H1 (cell line): ENCODE results near the gene AGT. TPM values are rescaled to one million over a fixed set of nuclear protein-coding genes. Genes with fewer than 3 reads are reported as not detected.

Experiments used
- CTCF ChIA-PET: fragments of 300-600 bp; sonication (Branson Sonifier 250); formaldehyde crosslinking; loops from one replicate; lab custom pipeline; 2021; ENCODE audit not compliant: partially characterized antibody; lab: Charles Lee
- POLR2A ChIA-PET: fragments of 300-600 bp; sonication (Branson Sonifier 250); formaldehyde crosslinking; loops from one replicate; lab custom pipeline; 2021; ENCODE audit warnings: inconsistent platforms; ENCODE audit not compliant: partially characterized antibody; lab: Charles Lee
- DNase-seq, 2 experiments: peaks; one replicate each; pipeline versions ENCODE4 v3.0.0 to v3.0.0-alpha.2; 2010 to 2022; ENCODE audit warnings: low spot score in 2 of 2, low read depth in 1 of 2, mixed read lengths in 1 of 2
- FAIRE-seq: peaks from 2 replicates; lab custom pipeline; 2011; peaks lifted over from hg19 to GRCh38; lab: Jason Lieb, UNC
- H2AFZ ChIP-seq: 2 replicates; pipeline ENCODE4 v1.8.1; 2012; ENCODE audit warnings: low read length, inconsistent platforms
- H2AK5ac ChIP-seq: 2 replicates; pipeline ENCODE4 v1.6.1; 2013; ENCODE audit warnings: low read depth, low read length
- H2BK120ac ChIP-seq: replicated peaks from 2 replicates; pipeline ENCODE3; 2013; ENCODE audit warnings: low read depth, low read length, inconsistent platforms
- H2BK12ac ChIP-seq: 2 replicates; pipeline ENCODE4 v1.6.1; 2013; ENCODE audit warnings: low read depth, low read length
- H2BK15ac ChIP-seq: 2 replicates; pipeline ENCODE4 v1.6.1; 2013; ENCODE audit warnings: low read length
- H2BK20ac ChIP-seq: 2 replicates; pipeline ENCODE4 v1.6.1; 2013; ENCODE audit warnings: low read length
- H2BK5ac ChIP-seq: 2 replicates; pipeline ENCODE4 v1.6.1; 2013; ENCODE audit warnings: low read depth, low read length
- H3K14ac ChIP-seq: 2 replicates; pipeline ENCODE4 v1.6.1; 2013; ENCODE audit warnings: inconsistent platforms; ENCODE audit not compliant: insufficient read length
- H3K18ac ChIP-seq: 2 replicates; pipeline ENCODE4 v1.6.1; 2013; ENCODE audit warnings: low read length; ENCODE audit errors: extremely low read depth
- H3K23ac ChIP-seq: 2 replicates; pipeline ENCODE4 v1.6.1; 2013; ENCODE audit warnings: inconsistent platforms; ENCODE audit not compliant: insufficient read length
- H3K23me2 ChIP-seq: 2 replicates; pipeline ENCODE4 v1.6.1; 2013; ENCODE audit warnings: low read depth, low read length
- H3K27ac ChIP-seq: 2 replicates; pipeline ENCODE4 v1.6.1; 2011; ENCODE audit warnings: low read depth, low read length, inconsistent platforms
- H3K27me3 ChIP-seq, 4 experiments: replicated peaks in 1 of 4; 1 replicate in 1 of 4; 2 replicates in 3 of 4; pipeline versions ENCODE4 v1.6.1 to v1.8.1; 2011 to 2013; ENCODE audit warnings: low read length in 3 of 4, mild to moderate bottlenecking in 3 of 4, inconsistent platforms in 2 of 4, mixed read lengths in 2 of 4, moderate library complexity in 1 of 4; ENCODE audit not compliant: control insufficient read depth in 3 of 4, insufficient read depth in 3 of 4; ENCODE audit errors: extremely low read depth in 1 of 4
- H3K36me3 ChIP-seq, 4 experiments: 2 replicates each; pipeline versions ENCODE4 v1.6.1 to v1.8.1; 2011 to 2013; ENCODE audit warnings: mild to moderate bottlenecking in 4 of 4, low read length in 3 of 4, moderate library complexity in 2 of 4, control low read depth in 1 of 4, inconsistent platforms in 1 of 4; ENCODE audit not compliant: insufficient read depth in 4 of 4, control insufficient read depth in 2 of 4
- H3K4ac ChIP-seq: replicated peaks from 2 replicates; pipeline ENCODE3; 2013; ENCODE audit warnings: low read length, low read depth, mixed read lengths, inconsistent platforms; ENCODE audit not compliant: insufficient read length
- H3K4me1 ChIP-seq, 4 experiments: replicated peaks in 1 of 4; 1 replicate in 1 of 4; 2 replicates in 3 of 4; pipeline versions ENCODE4 v1.6.1 to v1.8.1; 2011 to 2013; ENCODE audit warnings: low read length in 3 of 4, inconsistent platforms in 2 of 4, mixed read lengths in 1 of 4; ENCODE audit not compliant: insufficient read depth in 4 of 4, control insufficient read depth in 3 of 4
- H3K4me2 ChIP-seq, 2 experiments: 2 replicates each; pipeline versions ENCODE4 v1.6.1 to v1.8.1; 2011 to 2013; ENCODE audit warnings: low read depth in 2 of 2, low read length in 2 of 2, control low read depth in 1 of 2, inconsistent platforms in 1 of 2, mild to moderate bottlenecking in 1 of 2; ENCODE audit not compliant: insufficient read depth in 1 of 2
- H3K4me3 ChIP-seq, 4 experiments: fragments of 200-600, 300-600 bp in 1 of 4; sonication (generic), shearing (Covaris generic), sonication (Bioruptor Twin) in 1 of 4; 2 replicates each; pipeline versions ENCODE4 v1.5.1 to v1.8.1; 2011 to 2016; ENCODE audit warnings: low read length in 4 of 4, low read depth in 3 of 4, control low read depth in 2 of 4, inconsistent platforms in 2 of 4, mild to moderate bottlenecking in 2 of 4, mixed read lengths in 1 of 4, moderate library complexity in 1 of 4; ENCODE audit not compliant: insufficient read depth in 2 of 4; ENCODE audit errors: extremely low read depth in 1 of 4
- H3K56ac ChIP-seq: replicated peaks from 2 replicates; pipeline ENCODE3; 2013; ENCODE audit warnings: low read depth, mild to moderate bottlenecking, mixed read lengths, low read length, inconsistent platforms; ENCODE audit not compliant: insufficient read length
- H3K79me1 ChIP-seq: 2 replicates; pipeline ENCODE4 v1.6.1; 2013; ENCODE audit warnings: low read depth, low read length, control low read depth
- H3K79me2 ChIP-seq, 2 experiments: 2 replicates each; pipeline versions ENCODE4 v1.6.1 to v1.8.1; 2012 to 2013; ENCODE audit warnings: low read length in 2 of 2, mild to moderate bottlenecking in 2 of 2, inconsistent platforms in 1 of 2; ENCODE audit not compliant: insufficient read depth in 2 of 2, control insufficient read depth in 1 of 2
- H3K9ac ChIP-seq, 4 experiments: replicated peaks in 1 of 4; 1 replicate in 1 of 4; 2 replicates in 3 of 4; pipeline versions ENCODE4 v1.6.1 to v1.8.1; 2011 to 2013; ENCODE audit warnings: low read depth in 3 of 4, low read length in 3 of 4, control low read depth in 2 of 4, mild to moderate bottlenecking in 2 of 4, moderate library complexity in 2 of 4, inconsistent platforms in 1 of 4; ENCODE audit errors: extremely low read depth in 1 of 4
- H3K9me3 ChIP-seq, 2 experiments: 2 replicates each; pipeline versions ENCODE4 v1.6.1 to v1.8.1; 2012 to 2013; ENCODE audit warnings: mild to moderate bottlenecking in 2 of 2, moderate library complexity in 2 of 2, control low read depth in 1 of 2, inconsistent platforms in 1 of 2, low read depth in 1 of 2, low read length in 1 of 2, mixed read lengths in 1 of 2; ENCODE audit not compliant: insufficient read depth in 2 of 2
- H4K20me1 ChIP-seq, 2 experiments: replicated peaks in 1 of 2; 2 replicates each; pipeline versions ENCODE3 to v1.8.1; 2011 to 2013; ENCODE audit warnings: inconsistent platforms in 2 of 2, low read length in 2 of 2, mild to moderate bottlenecking in 1 of 2; ENCODE audit not compliant: insufficient read depth in 2 of 2, control insufficient read depth in 1 of 2
- H4K5ac ChIP-seq: 2 replicates; pipeline ENCODE4 v1.6.1; 2013; ENCODE audit warnings: low read length, low read depth, mixed read lengths, inconsistent platforms; ENCODE audit not compliant: insufficient read length
- H4K8ac ChIP-seq: 2 replicates; pipeline ENCODE4 v1.8.0; 2013; ENCODE audit warnings: mild to moderate bottlenecking, moderate library complexity, low read length, inconsistent platforms; ENCODE audit not compliant: insufficient read depth; ENCODE audit errors: extremely low read depth
- H4K91ac ChIP-seq: replicated peaks from 2 replicates; pipeline ENCODE3; 2013; ENCODE audit warnings: low read length, mixed read lengths, inconsistent platforms; ENCODE audit not compliant: insufficient read length
- ATF2 ChIP-seq: IDR thresholded peaks from 2 replicates; pipeline ENCODE4 v1.6.1; 2012; ENCODE audit warnings: low read length, inconsistent platforms
- BACH1 ChIP-seq: IDR thresholded peaks from 2 replicates; pipeline ENCODE4 v1.6.1; 2012; ENCODE audit warnings: low read length, improper control_type of control experiment
- E2F6 ChIP-seq: IDR thresholded peaks from 2 replicates; pipeline ENCODE4 v1.6.1; 2012; ENCODE audit warnings: inconsistent platforms
- EGR1 ChIP-seq: IDR thresholded peaks from 2 replicates; pipeline ENCODE4 v1.6.1; 2011; ENCODE audit warnings: low read depth, low read length, borderline replicate concordance
- GTF2F1 ChIP-seq: IDR thresholded peaks from 2 replicates; pipeline ENCODE4 v1.6.1; 2012; ENCODE audit warnings: low read depth, low read length, improper control_type of control experiment, borderline replicate concordance
- HDAC2 ChIP-seq, 2 experiments: fragments of 300-600 bp in 1 of 2; sonication (generic) in 1 of 2; IDR thresholded peaks; 2 replicates each; pipeline ENCODE4 v1.6.1; 2011 to 2012; ENCODE audit warnings: low read depth in 2 of 2, low read length in 2 of 2, mild to moderate bottlenecking in 2 of 2, moderate library complexity in 2 of 2, borderline replicate concordance in 1 of 2, inconsistent platforms in 1 of 2
- MAX ChIP-seq: IDR thresholded peaks from 2 replicates; pipeline ENCODE4 v1.6.1; 2012; ENCODE audit warnings: inconsistent platforms
- RFX5 ChIP-seq: IDR thresholded peaks from 2 replicates; pipeline ENCODE4 v1.6.1; 2011; ENCODE audit warnings: low read depth, low read length, improper control_type of control experiment, borderline replicate concordance
- TCF12 ChIP-seq: IDR thresholded peaks from 2 replicates; pipeline ENCODE4 v1.6.1; 2011; ENCODE audit warnings: low read depth, mild to moderate bottlenecking, low read length
- YY1 ChIP-seq: IDR thresholded peaks from 2 replicates; pipeline ENCODE4 v1.6.1; 2011; ENCODE audit warnings: low read depth, mild to moderate bottlenecking, low read length
- WGBS, 2 experiments: shearing (Covaris generic) in 1 of 2; methylation state at CpG; one replicate each; pipeline versions ENCODE4 v1.1.6 to v1.1.7; 2013 to 2015; ENCODE audit warnings: low lambda C conversion rate in 2 of 2, mixed read lengths in 2 of 2, inconsistent platforms in 1 of 2, low coverage in 1 of 2, missing lambda C conversion rate in 1 of 2; ENCODE audit not compliant: insufficient replicate concordance in 2 of 2, insufficient coverage in 1 of 2, insufficient read length in 1 of 2; ENCODE audit errors: extremely low coverage in 1 of 2, missing lambda C conversion rate in 1 of 2; 5-methylcytosine and 5-hydroxymethylcytosine counted together
- polyA plus RNA-seq, 7 experiments: library from polyadenylated mRNA; depleted of rRNA in 3 of 7; stranded (reverse) in 5 of 7; unstranded in 2 of 7; fragments of >200 nt in 5 of 7; fragments of 200-250 nt in 2 of 7; gene quantifications; 1 replicate in 5 of 7; 2 replicates in 1 of 7; 4 replicates in 1 of 7; pipeline versions ENCODE4 v1.2.1 to v1.2.3, GENCODE V29; 2011 to 2013; ENCODE audit warnings: missing spikeins in 2 of 7, mixed read lengths in 2 of 7
- total RNA-seq: library from RNA; stranded (reverse); fragmentation: NEBNext Ultra II Directional; extraction: Animal tissue kit (Norgen Biotek cat#: 25700); gene quantifications from 2 replicates; pipeline ENCODE4 v1.2.1, GENCODE V29; 2021

Gene AGT
- total and polyA plus RNA-seq, 2 of the 8 experiments (the other 6 are each of a cell fraction or from before 2014, with no cell fraction given): 0.20 TPM; not detected in 1

- Histone ChIP-seq H4K8ac (no peak overlapping the region), H3K79me1 (no peaks in the 10 kb centered on the region), H3K27ac (no peak overlapping the region), H3K36me3 (peaks cover 14 to 72% (median 50%) of the 10 kb centered on the region in 4 experiments), H3K18ac (no peak overlapping the region), H3K4me1 (no peaks in the 10 kb centered on the region), H3K9me3 (no peaks in the 10 kb centered on the region), H2AFZ (no peak overlapping the region), H3K4ac (no peak overlapping the region), H3K14ac (no peak overlapping the region), H2BK15ac (no peak overlapping the region), H4K20me1 (peaks cover 0 to 3% of the 10 kb centered on the region in 2 experiments), H2AK5ac (no peak overlapping the region), H2BK12ac (no peak overlapping the region), H3K79me2 (no peaks in the 10 kb centered on the region), H3K4me2 (no peak overlapping the region), H2BK20ac (no peak overlapping the region), H2BK120ac (no peak overlapping the region), H2BK5ac (no peak overlapping the region), H3K23ac (no peak overlapping the region), H3K56ac (no peak overlapping the region), H3K4me3 (no peak overlapping the region), H3K23me2 (no peaks in the 10 kb centered on the region), H3K9ac (no peak overlapping the region), H3K27me3 (no peaks in the 10 kb centered on the region), H4K91ac (no peak overlapping the region), H4K5ac (no peak overlapping the region)
- ChIA-PET CTCF (interaction anchor here (0.6 kb wide), 1 partner anchor 38 kb away, joined by 3 read pairs; no protein-coding TSS in a partner anchor), POLR2A (no interaction called here)
- no peak for FAIRE-seq
- 68% methylated on average over 4 of the region's 4 CpGs; no CpG with 5 or more reads in 1 of the 2 experiments for WGBS, 2 experiments
- DNase-seq: no peak
- TF ChIP-seq E2F6 (no peak), ATF2 (no peak), GTF2F1 (no peak), TCF12 (no peak), BACH1 (no peak), YY1 (no peak), EGR1 (no peak), MAX (no peak), HDAC2 (IDR thresholded peaks at IDR 0.05; ENCODE audit: borderline replicate concordance in 1 of 2, low read depth in 2 of 2, low read length in 2 of 2) (no peak), RFX5 (no peak)
Measured at GRCh38 chr1:230680300-230681025, 33.5 kb downstream of the AGT start.
